ENCODE data around the gene DHFR2. TPM values are rescaled to one million over a fixed set of nuclear protein-coding genes. Genes with fewer than 3 reads are reported as not detected.

The DHFR2 gene
- total and polyA plus RNA-seq, 9 of the 15 experiments (the other 6 are each of a cell fraction or from before 2014, with no cell fraction given), result 0.64 to 1.7 (median 1.4) TPM

DNA sequence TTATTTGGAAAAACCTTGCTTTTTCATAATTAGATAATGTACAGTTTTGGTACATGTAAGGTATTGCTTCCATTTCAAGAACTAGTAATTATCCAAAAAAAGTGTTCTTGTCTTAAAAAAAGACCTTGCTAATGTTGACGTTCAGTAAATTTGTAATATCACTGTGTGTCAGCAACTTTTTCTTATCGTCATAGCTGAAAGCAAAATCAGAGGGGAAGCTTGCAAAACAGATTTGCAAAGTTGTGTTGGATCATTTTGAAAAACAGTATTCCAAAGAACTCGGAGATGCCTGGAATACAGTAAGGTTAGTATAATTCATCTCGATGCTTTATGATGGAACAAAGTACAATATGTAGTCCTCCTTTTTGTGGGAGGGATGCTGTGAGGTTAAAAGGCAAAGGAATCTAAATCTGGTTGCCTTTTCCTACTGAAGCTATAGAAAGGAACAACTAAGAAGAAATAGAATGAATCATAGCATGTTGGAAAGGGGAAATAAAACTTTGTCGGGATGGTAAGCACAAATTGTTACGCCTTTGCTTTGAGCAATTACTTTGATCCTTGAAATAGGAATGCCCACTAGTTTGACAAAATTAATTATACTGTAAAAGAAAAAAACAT is 1.6 kb upstream of the DHFR2 start (continued):
- TF ChIP-seq SMARCA4 (IDR thresholded peaks at IDR 0.05) (peak; percentile 46; the same call in 1 of the 2 replicates), ATF1 (CRISPR knock-in tag; IDR thresholded peaks at IDR 0.05) (no peak), ATF1 (tag; IDR thresholded peaks at IDR 0.05) (no peak), XRCC4 (IDR thresholded peaks at IDR 0.05; ENCODE audit: extremely low read depth, insufficient read depth, insufficient read length) (no peak), ZBTB7A (IDR thresholded peaks at IDR 0.05; ENCODE audit: borderline replicate concordance, control insufficient read depth, low read depth, low read length) (no peak), RFX5 (IDR thresholded peaks at IDR 0.05; ENCODE audit: low read depth, low read length) (no peak), GTF2F1 (IDR thresholded peaks at IDR 0.05; ENCODE audit: low read depth, low read length) (no peak), TRIM24 (IDR thresholded peaks at IDR 0.05) (no peak), ARID2 (IDR thresholded peaks at IDR 0.05) (no peak), CBFA2T3 (IDR thresholded peaks at IDR 0.05) (0 out of 2 replicates have a peak, but pooled peaks have one; percentile 14), BRD4 (IDR thresholded peaks at IDR 0.05) (no peak), KAT2B (IDR thresholded peaks at IDR 0.05; ENCODE audit: low read depth, low read length) (no peak)
- TF ChIP-seq, protein P1, sequence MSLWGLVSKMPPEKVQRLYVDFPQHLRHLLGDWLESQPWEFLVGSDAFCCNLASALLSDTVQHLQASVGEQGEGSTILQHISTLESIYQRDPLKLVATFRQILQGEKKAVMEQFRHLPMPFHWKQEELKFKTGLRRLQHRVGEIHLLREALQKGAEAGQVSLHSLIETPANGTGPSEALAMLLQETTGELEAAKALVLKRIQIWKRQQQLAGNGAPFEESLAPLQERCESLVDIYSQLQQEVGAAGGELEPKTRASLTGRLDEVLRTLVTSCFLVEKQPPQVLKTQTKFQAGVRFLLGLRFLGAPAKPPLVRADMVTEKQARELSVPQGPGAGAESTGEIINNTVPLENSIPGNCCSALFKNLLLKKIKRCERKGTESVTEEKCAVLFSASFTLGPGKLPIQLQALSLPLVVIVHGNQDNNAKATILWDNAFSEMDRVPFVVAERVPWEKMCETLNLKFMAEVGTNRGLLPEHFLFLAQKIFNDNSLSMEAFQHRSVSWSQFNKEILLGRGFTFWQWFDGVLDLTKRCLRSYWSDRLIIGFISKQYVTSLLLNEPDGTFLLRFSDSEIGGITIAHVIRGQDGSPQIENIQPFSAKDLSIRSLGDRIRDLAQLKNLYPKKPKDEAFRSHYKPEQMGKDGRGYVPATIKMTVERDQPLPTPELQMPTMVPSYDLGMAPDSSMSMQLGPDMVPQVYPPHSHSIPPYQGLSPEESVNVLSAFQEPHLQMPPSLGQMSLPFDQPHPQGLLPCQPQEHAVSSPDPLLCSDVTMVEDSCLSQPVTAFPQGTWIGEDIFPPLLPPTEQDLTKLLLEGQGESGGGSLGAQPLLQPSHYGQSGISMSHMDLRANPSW (CRISPR knock-in tag; IDR thresholded peaks at IDR 0.05), result no peak
- TF ChIP-seq, protein P2, sequence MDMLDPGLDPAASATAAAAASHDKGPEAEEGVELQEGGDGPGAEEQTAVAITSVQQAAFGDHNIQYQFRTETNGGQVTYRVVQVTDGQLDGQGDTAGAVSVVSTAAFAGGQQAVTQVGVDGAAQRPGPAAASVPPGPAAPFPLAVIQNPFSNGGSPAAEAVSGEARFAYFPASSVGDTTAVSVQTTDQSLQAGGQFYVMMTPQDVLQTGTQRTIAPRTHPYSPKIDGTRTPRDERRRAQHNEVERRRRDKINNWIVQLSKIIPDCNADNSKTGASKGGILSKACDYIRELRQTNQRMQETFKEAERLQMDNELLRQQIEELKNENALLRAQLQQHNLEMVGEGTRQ (CRISPR knock-in tag; IDR thresholded peaks at IDR 0.05), result no peak
- TF ChIP-seq, protein P3, sequence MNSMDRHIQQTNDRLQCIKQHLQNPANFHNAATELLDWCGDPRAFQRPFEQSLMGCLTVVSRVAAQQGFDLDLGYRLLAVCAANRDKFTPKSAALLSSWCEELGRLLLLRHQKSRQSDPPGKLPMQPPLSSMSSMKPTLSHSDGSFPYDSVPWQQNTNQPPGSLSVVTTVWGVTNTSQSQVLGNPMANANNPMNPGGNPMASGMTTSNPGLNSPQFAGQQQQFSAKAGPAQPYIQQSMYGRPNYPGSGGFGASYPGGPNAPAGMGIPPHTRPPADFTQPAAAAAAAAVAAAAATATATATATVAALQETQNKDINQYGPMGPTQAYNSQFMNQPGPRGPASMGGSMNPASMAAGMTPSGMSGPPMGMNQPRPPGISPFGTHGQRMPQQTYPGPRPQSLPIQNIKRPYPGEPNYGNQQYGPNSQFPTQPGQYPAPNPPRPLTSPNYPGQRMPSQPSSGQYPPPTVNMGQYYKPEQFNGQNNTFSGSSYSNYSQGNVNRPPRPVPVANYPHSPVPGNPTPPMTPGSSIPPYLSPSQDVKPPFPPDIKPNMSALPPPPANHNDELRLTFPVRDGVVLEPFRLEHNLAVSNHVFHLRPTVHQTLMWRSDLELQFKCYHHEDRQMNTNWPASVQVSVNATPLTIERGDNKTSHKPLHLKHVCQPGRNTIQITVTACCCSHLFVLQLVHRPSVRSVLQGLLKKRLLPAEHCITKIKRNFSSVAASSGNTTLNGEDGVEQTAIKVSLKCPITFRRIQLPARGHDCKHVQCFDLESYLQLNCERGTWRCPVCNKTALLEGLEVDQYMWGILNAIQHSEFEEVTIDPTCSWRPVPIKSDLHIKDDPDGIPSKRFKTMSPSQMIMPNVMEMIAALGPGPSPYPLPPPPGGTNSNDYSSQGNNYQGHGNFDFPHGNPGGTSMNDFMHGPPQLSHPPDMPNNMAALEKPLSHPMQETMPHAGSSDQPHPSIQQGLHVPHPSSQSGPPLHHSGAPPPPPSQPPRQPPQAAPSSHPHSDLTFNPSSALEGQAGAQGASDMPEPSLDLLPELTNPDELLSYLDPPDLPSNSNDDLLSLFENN (IDR thresholded peaks at IDR 0.05; ENCODE audit: low read depth in 2 of 2, low read length in 2 of 2), result no peak
- TF ChIP-seq, protein P4, sequence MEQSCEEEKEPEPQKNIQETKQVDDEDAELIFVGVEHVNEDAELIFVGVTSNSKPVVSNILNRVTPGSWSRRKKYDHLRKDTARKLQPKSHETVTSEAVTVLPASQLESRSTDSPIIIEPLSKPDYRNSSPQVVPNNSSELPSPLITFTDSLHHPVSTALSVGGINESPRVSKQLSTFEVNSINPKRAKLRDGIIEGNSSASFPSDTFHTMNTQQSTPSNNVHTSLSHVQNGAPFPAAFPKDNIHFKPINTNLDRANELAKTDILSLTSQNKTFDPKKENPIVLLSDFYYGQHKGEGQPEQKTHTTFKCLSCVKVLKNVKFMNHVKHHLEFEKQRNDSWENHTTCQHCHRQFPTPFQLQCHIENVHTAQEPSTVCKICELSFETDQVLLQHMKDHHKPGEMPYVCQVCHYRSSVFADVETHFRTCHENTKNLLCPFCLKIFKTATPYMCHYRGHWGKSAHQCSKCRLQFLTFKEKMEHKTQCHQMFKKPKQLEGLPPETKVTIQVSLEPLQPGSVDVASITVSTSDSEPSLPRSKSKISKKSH (CRISPR knock-in tag; IDR thresholded peaks at IDR 0.05), result no peak
- TF ChIP-seq, protein P5, sequence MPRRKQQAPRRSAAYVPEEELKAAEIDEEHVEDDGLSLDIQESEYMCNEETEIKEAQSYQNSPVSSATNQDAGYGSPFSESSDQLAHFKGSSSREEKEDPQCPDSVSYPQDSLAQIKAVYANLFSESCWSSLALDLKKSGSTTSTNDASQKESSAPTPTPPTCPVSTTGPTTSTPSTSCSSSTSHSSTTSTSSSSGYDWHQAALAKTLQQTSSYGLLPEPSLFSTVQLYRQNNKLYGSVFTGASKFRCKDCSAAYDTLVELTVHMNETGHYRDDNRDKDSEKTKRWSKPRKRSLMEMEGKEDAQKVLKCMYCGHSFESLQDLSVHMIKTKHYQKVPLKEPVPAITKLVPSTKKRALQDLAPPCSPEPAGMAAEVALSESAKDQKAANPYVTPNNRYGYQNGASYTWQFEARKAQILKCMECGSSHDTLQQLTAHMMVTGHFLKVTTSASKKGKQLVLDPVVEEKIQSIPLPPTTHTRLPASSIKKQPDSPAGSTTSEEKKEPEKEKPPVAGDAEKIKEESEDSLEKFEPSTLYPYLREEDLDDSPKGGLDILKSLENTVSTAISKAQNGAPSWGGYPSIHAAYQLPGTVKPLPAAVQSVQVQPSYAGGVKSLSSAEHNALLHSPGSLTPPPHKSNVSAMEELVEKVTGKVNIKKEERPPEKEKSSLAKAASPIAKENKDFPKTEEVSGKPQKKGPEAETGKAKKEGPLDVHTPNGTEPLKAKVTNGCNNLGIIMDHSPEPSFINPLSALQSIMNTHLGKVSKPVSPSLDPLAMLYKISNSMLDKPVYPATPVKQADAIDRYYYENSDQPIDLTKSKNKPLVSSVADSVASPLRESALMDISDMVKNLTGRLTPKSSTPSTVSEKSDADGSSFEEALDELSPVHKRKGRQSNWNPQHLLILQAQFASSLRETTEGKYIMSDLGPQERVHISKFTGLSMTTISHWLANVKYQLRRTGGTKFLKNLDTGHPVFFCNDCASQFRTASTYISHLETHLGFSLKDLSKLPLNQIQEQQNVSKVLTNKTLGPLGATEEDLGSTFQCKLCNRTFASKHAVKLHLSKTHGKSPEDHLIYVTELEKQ (CRISPR knock-in tag; IDR thresholded peaks at IDR 0.05), result no peak

Data from K562 (cell line).